ENCODE results near the gene NOVA1.

DNA sequence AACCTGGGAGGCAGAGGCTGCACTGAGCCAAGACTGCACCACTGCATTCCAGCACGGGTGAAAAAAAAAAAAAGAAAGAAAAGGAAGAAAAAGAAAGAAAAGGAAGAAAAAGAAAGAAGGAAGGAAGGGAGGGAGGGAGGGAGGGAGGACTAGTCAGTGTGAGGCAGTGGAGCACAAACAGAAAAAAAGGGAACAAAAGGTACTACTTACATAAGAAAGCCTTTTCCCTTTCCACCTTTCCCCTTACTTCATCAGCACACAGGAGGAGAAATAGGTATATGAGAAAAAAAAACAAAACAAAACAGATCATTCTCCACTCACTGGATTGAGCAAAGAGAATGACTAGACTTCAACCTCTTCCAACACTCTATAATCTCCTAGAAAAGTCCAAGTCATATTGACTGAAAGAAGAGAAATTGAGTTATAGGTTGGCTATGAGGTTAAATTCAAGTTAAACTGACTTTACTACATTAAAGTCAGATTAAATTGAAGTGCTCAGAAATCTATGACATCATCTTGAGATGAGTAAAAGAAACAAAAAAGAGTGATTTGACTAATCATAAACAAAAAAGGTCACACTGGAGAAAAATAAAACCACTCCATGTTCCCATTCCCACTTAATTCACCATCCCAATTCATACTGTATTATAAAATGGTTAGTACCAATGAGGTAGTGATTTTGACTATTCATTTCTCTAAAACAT is 43.6 kb downstream of the NOVA1 start:
- TF ChIP-seq POLR2AphosphoS5 (IDR thresholded peaks at IDR 0.05; ENCODE audit: insufficient read depth, low read depth, low read length) (no peak), EZH2 (IDR thresholded peaks at IDR 0.05; ENCODE audit: borderline replicate concordance, low read depth, low read length, severe bottlenecking) (no peak), JUN (IDR thresholded peaks at IDR 0.05; ENCODE audit: borderline replicate concordance, insufficient read depth, insufficient read length, low read depth) (no peak)
- TF ChIP-seq, protein P1, sequence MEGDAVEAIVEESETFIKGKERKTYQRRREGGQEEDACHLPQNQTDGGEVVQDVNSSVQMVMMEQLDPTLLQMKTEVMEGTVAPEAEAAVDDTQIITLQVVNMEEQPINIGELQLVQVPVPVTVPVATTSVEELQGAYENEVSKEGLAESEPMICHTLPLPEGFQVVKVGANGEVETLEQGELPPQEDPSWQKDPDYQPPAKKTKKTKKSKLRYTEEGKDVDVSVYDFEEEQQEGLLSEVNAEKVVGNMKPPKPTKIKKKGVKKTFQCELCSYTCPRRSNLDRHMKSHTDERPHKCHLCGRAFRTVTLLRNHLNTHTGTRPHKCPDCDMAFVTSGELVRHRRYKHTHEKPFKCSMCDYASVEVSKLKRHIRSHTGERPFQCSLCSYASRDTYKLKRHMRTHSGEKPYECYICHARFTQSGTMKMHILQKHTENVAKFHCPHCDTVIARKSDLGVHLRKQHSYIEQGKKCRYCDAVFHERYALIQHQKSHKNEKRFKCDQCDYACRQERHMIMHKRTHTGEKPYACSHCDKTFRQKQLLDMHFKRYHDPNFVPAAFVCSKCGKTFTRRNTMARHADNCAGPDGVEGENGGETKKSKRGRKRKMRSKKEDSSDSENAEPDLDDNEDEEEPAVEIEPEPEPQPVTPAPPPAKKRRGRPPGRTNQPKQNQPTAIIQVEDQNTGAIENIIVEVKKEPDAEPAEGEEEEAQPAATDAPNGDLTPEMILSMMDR (IDR thresholded peaks at IDR 0.05; ENCODE audit: extremely low read depth in 1 of 2, insufficient read depth in 1 of 2, low read depth in 1 of 2, low read length in 2 of 2): no peak

All from endothelial cell of umbilical vein (primary cell).